Measurements from ENCODE around the gene TSPAN33.
"Not testable (repeated sequence)": the region's sequence is repeated elsewhere in the genome, so short reads cannot be mapped to it uniquely, and the experiment has no call there.

Gene TSPAN33

DNA sequence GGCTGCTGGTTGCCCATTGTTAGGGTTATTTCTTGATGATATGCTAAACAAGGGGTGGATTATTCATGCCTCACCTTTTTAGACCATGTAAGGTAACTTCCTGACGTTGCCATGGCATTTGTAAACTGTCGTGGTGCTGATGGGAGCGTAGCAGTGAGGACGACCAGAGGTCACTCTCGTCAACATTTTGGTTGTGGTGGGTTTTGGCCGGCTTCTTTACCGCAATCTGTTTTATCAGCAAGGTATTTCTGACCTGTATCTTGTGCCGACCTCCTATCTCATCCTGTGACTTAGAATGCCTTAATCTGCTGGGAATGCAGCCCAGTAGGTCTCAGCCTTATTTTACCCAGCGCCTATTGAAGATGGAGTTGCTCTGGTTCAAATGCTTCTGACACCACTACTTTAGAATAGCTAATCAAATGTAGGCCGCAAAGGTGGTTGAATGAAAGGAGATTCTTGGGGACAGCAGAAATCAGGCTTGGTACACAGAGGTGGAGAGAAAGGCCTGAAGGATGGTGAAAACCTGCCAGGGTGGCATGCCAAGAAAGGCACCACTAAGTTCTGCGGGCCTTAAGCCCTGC, 26.0 kb downstream of the TSPAN33 start:
- DNase-seq (ENCODE audit: low read depth) = no peak

DNA sequence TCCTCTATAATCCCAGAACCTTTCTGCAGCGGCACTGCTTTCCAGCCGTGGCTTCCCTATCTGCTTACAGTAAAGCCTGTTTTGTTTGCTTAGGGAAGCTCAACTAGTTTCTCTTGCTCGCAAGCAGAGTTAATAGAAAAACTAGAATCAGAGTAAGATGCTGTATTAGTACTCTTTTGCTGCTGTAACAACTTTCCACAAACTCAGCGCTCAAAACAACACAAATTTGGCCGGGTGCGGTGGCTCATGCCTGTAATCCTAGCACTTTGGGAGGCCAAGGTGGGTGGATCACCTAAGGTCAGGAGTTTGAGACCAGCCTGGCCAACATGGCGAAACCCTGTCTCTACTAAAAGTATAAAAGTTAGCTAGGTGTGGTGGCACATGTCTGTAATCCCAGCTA, 29.4 kb downstream of the TSPAN33 start:
- DNase-seq (ENCODE audit: low read depth) = not testable (repeated sequence)

DNA sequence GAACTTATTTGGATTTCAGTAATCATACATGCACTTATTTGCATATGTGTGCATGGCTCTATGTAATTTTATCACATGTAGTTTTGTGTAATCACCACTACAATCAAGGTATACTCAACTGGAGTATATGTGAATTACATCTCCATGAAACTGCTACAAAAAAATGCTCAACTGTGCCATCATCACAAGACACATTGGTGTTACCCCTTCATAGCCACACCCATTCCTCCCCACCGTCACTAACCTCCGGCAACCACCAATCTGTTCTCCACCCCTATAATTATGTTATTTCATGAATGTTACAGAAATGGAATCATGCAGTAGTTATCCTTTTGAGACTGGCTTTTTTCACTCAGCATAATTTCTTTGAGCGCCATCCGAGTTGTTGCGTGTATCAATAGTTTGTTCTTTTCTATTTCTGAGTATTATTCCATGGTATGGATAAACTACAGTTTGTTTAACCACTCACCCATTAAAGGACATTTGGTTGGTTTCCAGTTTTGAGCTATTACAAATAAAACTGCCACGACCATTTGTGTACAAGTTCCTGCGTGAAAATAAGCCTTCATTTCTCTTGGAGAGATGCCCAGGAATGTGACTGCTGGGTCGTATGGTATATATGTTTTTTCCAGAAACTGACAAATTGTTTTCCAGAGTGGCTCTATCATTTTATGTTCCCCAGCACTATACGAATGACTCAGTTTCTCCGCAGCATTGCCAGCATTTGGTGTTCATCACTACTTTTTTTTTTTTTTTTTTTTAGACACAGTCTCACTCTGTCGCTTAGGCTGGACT, 32.6 kb downstream of the TSPAN33 start:
- no peak for DNase-seq (ENCODE audit: low read depth)

DNA sequence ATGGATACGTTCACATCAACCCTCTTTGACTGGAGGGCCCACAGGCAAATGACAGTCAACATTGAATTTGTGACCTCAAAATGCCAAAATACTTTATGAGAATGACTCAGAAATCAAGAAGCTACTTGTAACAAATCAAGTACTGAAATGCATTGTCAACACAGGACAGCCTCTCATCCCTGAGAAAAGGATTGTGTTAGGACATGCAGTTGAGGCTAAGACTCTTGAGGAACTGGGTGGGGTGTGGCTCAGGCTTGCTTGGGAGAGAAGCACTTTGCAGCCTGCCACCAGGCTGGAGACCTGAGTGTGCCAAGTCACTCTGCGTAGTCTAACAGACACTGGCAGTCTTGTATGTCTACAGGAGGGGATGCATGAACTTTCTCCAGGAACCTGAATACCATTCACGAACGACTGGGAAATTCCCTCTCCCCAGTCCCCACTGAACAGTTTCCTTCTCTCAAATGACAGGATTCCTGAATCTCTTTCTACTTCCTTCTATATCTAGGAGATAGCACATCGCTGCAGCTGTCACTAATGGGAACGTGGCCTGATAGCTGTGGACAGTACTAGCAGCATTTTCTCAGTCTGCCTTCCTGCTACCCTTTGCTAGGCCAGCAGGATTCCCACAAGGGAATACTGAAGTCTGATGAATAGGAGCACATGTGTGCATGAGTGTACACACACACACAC, 40.6 kb downstream of the TSPAN33 start:
- DNase-seq (ENCODE audit: low read depth) = no peak

DNA sequence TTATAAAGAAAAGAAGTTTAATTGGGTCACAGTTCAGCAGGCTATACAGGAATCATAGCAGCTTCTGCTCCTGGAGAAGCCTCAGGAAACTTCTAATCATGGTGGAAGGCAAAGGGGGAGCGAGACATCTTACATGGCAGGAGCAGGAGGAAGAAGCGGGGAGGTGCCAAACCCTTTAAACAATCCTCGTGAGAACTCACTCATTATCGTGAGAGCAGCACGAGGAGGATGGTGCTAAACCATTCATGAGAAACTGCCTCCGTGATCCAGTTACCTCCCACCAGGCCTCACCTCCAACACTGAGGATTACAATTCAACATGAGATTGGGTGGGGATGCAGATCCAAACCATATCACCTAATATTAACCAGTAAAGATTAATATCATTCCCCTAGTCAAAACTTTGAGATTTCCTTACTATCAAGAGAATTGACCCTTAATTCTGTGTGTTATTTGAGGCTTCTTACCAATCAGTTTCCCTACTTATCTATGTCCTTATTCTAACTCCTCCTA, 42.3 kb downstream of the TSPAN33 start:
- DNase-seq (ENCODE audit: low read depth) = no peak

DNA sequence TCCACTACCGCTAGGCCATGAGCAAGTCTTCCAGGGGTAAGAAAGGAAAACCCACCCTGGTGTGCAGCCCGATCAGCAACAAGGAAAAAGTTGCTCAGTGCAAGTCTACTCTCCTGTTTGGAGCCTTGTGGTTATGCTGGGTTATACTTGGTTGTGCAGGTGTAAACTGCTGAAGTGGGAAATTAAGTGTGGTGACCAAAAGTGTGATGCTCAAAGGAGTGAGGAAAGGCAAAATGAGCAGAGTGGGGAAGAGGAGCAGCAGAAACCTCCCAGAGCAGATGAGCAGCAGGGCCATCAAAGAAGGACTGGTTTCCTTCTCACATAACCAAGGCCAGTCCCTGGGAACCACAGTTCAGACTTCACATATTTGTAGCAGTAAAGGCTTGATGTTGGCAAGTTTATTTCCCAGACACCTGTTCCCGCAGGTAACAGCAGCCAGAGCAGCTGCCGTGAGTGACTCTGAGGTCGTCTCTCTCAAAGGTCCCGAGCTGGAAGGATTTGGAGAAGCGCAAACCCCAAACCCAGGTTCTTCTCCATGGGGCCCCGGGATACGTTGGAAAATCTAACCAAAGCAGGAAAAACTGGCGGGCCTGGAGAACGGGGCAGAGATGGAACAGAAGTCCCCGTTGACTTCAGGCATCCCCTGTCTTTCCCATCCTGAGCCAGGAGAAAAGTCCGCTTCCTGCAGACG, 43.3 kb downstream of the TSPAN33 start:
- DNase-seq (ENCODE audit: low read depth) = no peak

DNA sequence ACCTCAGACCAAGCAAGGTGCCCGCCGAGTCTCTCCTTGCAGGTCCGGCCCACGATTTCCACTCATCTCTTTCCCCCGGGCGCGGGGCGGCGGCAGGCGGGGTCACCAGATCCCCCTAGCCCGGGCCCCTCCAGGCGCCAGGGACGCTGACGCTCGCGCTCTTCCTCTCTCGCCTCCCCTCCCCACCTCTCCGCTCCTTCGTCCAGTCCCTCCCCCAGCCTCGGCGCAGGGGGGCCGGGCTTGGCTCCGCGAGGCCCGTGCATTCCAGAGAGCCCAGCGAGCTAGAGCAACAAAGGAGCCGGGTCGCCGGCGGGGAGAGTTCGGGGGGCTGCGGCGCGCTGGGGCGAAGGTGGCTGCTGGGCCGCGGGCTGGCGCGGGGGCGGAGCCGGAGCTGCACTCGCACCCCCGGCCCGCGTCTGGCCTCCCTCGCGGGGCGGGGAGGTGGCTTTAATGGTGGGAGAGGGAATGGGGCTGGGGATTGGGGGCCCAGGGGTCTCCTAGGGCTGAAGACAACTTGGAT, 43.9 kb downstream of the TSPAN33 start, which contains the start of gene SMO:
TSS of gene SMO (plus strand) at position 262 of the 520 bp plus-strand sequence. CDS start 519 bp downstream, outside the sequence.
- no peak for DNase-seq (ENCODE audit: low read depth)

DNA sequence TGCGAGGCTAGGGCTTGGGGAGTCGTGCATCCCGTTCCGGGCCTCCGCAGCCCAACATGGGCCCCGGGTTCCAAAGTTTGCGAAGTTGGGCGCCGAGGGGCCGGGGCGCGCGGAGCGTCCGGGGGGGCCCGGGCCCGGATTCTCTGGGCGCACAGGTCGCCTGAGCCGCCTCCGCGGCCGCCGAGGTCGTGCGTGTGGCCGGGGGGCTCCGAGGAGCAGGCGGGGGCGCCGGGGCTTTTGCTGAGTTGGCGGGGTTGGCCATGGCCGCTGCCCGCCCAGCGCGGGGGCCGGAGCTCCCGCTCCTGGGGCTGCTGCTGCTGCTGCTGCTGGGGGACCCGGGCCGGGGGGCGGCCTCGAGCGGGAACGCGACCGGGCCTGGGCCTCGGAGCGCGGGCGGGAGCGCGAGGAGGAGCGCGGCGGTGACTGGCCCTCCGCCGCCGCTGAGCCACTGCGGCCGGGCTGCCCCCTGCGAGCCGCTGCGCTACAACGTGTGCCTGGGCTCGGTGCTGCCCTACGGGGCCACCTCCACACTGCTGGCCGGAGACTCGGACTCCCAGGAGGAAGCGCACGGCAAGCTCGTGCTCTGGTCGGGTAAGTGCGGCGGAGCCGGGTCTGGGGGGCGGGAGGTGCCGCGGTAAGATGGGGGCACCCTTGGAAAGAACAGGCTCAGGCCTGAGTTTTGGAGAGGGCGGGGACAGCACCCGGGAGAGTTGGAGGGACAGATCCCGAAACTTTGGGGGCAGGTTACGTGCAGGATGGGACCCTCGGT, 44.6 kb downstream of the TSPAN33 start:
- no peak for DNase-seq (ENCODE audit: low read depth)

DNA sequence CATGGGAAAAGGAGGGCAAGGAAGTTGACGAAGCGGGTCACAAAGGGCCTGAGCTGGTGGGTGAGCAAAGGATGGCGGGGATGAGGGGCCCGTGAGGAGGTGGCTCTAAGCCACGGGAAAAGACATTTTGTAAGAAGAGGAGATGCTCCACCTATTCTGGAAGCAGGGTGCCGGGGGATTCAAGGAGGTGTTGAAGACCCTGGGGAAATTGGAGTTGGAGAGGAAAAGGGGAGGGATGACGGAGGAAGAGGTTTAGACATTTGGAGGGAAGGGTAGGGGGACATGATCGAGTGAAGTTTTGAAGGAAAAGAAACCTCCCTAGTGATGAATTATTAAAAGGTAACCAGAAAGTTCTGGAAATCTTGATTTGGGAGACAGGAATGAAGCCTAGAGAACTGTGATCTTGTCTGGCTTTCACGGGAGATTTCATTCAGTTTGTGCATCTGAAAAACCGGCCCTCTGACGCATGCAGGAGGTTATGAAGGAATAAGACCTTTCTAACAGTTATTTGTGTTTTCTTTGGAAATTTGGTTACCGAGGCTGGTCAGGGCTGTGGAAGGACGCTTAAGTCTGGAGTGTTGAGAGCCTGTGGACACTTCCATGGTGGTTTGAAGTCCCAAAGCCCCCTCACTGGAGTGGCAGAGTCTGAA, 45.3 kb downstream of the TSPAN33 start:
- no peak for DNase-seq (ENCODE audit: low read depth)

DNA sequence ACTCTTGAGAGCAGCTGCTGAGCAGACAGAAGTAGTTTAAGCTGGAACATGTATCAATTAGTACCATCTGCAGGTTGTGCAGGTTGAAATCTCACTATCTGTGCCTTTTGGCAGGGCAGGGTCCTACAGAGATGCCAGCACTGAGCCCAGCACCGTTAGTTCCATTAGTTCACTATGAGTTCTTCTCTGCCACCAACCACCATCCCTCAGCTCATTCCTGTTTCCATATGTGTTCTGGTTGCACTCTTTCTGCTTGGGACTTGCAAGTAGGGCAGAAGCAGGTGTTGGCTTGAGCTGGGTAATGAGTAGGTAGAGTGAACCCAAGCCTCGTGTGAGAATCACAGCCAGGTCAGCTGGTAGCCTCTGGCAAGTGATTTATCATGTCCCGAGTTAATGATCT, 46.8 kb downstream of the TSPAN33 start:
- no peak for DNase-seq (ENCODE audit: low read depth)

DNA sequence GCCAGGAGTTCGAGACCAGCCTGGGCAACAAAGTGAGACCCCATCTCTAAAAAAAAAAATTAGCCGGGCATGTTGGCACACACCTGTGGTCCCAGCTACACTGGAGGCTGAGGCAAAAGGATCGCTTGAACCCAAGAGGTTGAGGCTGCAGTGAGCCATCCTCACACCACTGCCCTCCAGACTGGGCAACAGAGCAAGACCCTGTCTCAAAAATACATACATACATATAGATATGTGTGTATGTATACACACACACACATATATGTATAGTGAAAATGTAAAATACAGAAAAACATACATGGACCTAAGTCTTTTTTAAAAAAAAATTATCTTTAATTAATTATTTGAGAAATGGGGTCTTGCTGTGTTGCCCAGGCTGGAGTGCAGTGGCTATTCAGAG, 49.4 kb downstream of the TSPAN33 start:
- no peak for DNase-seq (ENCODE audit: low read depth)

DNA sequence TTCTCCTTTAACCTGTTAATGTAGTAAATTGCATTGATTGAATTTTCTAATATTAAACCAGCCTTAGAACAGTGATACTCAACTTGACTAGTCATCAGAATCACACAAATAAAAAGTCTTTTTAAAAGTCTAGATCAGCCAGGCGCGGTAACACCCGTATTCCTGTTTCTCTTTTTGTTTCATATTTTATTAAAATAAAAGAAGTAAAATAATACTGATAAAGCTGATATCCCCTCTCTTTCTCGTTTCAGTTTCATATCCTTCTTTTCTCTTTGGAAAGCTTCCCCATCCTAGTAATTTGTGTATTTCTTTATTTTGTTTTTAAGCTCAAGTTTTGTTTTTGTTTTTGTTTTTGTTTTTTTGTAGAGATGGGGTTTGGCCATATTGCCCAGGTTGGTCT, 53.3 kb downstream of the TSPAN33 start:
- DNase-seq (ENCODE audit: low read depth) = no peak

DNA sequence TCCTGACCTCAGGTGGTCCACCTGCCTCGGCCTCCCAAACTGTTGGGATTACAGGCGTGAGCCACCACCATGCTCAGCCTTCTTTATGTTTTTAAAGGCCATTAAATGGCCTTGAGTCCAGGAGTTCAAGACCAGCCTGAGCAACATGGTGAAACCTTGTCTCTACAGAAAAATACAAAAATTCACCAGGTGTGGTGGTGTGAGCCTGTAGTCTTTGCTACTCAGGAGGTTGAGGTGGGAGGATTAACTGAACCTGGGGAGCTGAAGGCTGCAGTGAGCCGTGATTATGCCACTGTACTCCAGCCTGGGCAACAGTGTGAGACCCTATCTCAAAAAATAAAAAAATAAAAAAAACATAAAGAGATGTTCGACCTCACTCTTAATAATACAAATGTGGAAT, 54.9 kb downstream of the TSPAN33 start:
- DNase-seq (ENCODE audit: low read depth) = no peak

DNA sequence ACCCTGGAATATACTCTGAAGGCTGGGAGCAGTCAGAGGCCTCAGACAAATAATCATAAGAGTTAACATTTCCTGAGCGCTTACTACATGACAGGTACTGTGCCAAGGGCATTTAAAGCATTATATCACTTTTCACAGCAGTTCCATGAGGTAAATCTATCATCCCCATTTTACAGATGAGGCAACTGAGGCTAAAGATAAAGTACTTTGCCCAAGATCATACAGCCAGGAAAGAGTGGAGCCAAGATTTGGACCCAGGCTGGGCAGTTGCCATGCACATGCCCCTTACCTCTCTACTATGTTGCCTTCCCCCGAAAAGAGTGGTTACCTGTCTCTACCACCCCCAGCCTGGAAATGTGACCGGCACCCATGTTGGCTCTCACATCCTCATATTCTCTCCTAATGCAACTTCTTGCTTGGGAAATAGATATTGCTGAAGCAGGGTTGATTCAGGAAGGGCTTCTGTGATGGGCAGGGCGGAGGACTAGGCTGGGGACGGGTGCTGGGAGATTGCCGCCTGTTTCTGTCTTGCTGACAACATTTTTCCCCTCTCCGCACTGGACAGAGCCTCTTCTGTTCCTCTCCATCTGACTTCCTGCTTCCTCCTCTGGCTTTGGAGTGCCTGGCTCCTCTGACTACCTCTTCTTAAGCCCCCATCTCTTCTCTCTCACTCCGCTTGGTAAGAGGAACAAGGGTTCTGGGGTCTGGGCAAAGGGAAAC, 57.7 kb downstream of the TSPAN33 start:
- DNase-seq (ENCODE audit: low read depth) = no peak

DNA sequence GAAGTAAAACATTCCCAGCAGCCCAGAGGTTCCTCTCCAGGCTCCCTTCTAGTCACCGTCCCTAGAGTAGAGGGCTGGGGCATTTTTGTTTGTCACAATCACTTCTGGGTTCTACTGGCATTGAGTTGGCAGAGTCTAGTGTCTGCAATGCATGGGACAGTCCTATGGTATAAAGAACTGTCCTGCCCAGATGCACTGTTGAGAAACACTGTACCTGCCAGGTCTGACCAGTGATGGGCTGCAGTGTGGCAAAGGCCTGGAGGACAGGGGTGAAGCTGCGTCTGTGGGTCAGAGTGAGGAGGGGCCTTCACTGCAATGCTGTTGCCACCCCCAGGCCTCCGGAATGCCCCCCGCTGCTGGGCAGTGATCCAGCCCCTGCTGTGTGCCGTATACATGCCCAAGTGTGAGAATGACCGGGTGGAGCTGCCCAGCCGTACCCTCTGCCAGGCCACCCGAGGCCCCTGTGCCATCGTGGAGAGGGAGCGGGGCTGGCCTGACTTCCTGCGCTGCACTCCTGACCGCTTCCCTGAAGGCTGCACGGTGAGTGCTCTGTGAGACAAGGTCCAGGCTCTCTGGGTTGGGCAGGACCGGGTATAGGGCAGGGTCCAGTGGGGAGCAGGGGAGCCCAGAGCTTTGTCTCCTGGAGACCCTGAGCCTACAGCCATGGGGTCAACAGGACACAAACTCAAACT, 58.7 kb downstream of the TSPAN33 start:
- no peak for DNase-seq (ENCODE audit: low read depth)

DNA sequence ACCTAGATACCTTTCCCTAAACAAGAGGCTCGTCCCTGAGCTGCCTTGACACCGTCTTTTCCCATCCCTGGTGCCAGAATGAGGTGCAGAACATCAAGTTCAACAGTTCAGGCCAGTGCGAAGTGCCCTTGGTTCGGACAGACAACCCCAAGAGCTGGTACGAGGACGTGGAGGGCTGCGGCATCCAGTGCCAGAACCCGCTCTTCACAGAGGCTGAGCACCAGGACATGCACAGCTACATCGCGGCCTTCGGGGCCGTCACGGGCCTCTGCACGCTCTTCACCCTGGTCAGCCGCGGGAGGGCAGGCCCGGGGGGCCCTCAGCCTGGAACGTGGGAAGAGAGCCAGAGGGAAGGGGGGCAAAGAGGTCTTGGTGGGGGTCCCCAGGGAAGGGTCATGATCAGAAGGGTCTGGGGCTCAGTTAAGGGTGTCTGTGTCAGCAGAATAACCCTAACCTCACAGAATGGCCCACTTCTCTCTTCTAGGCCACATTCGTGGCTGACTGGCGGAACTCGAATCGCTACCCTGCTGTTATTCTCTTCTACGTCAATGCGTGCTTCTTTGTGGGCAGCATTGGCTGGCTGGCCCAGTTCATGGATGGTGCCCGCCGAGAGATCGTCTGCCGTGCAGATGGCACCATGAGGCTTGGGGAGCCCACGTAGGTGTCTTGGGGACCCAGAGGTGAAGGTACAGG, 60.8 kb downstream of the TSPAN33 start:
- no peak for DNase-seq (ENCODE audit: low read depth)

DNA sequence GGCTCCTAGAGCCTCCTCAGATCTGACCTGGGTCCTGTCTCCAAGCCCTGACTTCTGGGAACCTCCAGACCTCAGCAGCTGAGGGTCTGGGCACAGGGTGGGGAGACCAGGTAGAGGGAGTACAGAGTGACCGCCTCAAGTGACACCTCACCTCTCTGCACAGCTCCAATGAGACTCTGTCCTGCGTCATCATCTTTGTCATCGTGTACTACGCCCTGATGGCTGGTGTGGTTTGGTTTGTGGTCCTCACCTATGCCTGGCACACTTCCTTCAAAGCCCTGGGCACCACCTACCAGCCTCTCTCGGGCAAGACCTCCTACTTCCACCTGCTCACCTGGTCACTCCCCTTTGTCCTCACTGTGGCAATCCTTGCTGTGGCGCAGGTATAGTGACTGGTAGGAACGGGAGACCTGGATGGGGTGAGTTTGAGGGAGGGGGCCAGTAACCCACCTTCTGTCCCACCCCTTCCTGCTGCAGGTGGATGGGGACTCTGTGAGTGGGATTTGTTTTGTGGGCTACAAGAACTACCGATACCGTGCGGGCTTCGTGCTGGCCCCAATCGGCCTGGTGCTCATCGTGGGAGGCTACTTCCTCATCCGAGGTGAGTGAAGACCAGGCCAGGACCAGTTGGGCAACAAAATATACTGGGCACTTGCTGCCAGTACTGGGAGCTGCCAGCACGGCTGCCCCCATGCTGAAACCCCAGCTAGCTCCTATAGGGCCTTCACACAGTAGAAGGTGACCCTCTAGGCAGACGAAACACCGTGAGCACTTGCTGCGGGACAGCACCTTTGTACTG, 61.7 kb downstream of the TSPAN33 start:
- DNase-seq (ENCODE audit: low read depth) = no peak

DNA sequence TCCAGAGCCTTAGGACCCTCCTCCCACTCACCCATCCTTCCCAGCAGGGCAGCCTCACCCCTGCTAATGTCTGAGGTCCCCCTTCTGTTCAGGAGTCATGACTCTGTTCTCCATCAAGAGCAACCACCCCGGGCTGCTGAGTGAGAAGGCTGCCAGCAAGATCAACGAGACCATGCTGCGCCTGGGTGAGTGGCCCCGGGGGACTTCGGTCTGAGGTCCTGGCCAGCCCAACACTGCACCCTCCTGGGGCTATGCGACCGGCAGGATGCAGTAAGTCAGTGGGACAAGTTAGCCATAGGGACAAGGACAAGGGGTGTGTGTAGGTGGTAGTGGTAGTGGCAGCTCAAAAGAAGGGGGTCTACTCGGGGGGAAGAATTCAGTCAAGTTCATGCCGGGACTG, 64.2 kb downstream of the TSPAN33 start:
- no peak for DNase-seq (ENCODE audit: low read depth)

All from fibroblast of gingiva (primary cell).